ENCODE data around the gene CTLA4.

GRCh38 chr2:203886661-203887151, 19.1 kb downstream of the CTLA4 start:
- no peak for TF ChIP-seq CTCF (IDR thresholded peaks at IDR 0.05; ENCODE audit: low read length)
- no peak for TF ChIP-seq EZH2 (IDR thresholded peaks at IDR 0.05; ENCODE audit: borderline replicate concordance, low read length)

All from OCI-LY1 (cell line).